Measurements from ENCODE around the gene PDGFA.

PDGFA gene

GRCh38 chr7:484356-485101 is 35.1 kb downstream of the PDGFA start:
- no peak for DNase-seq

GRCh38 chr7:483656-484355 is 35.8 kb downstream of the PDGFA start:
- DNase-seq, result no peak

GRCh38 chr7:482521-483083 is 37.0 kb downstream of the PDGFA start:
- no peak for DNase-seq

GRCh38 chr7:481219-481930 is 38.3 kb downstream of the PDGFA start:
- no peak for DNase-seq

GRCh38 chr7:480531-481218 is 39.0 kb downstream of the PDGFA start:
- DNase-seq, result no peak

GRCh38 chr7:479948-480499 is 39.6 kb downstream of the PDGFA start:
- no peak for DNase-seq

- DNase-seq, result no peak
Measured at GRCh38 chr7:479115-479947, 40.3 kb downstream of the PDGFA start.

- DNase-seq, result no peak
Measured at GRCh38 chr7:477626-478220, 41.9 kb downstream of the PDGFA start.

- DNase-seq, result no peak
Measured at GRCh38 chr7:476736-477360, 42.8 kb downstream of the PDGFA start.

- DNase-seq, result no peak
Measured at GRCh38 chr7:475951-476441, 43.6 kb downstream of the PDGFA start.

GRCh38 chr7:475425-475728 is 44.3 kb downstream of the PDGFA start:
- DNase-seq, result no peak

- no peak for DNase-seq
Measured at GRCh38 chr7:474605-475424, 44.8 kb downstream of the PDGFA start.

- DNase-seq, result no peak
Measured at GRCh38 chr7:473870-474604, 45.6 kb downstream of the PDGFA start.

GRCh38 chr7:473211-473734 is 46.4 kb downstream of the PDGFA start:
- no peak for DNase-seq

GRCh38 chr7:472640-472957 is 47.0 kb downstream of the PDGFA start:
- DNase-seq, result no peak

GRCh38 chr7:471866-472639 is 47.6 kb downstream of the PDGFA start:
- no peak for DNase-seq

- no peak for DNase-seq
Measured at GRCh38 chr7:471191-471865, 48.3 kb downstream of the PDGFA start.

GRCh38 chr7:469563-469961 is 50.1 kb downstream of the PDGFA start:
- no peak for DNase-seq

Data from KG1 (cell line).